GM19351 (cell line): ENCODE measurements around the gene CORO2A.
"Not testable (repeated sequence)": the region's sequence is repeated elsewhere in the genome, so short reads cannot be mapped to it uniquely, and the experiment has no call there.

ENCODE experiments used
- ATAC-seq: cut with Tn5 transposase; IDR thresholded peaks from one replicate; pipeline ENCODE4 v1.9.1; 2021; ENCODE audit warnings: mild to moderate bottlenecking, moderate library complexity; ENCODE audit not compliant: unreplicated experiment

Gene CORO2A

DNA sequence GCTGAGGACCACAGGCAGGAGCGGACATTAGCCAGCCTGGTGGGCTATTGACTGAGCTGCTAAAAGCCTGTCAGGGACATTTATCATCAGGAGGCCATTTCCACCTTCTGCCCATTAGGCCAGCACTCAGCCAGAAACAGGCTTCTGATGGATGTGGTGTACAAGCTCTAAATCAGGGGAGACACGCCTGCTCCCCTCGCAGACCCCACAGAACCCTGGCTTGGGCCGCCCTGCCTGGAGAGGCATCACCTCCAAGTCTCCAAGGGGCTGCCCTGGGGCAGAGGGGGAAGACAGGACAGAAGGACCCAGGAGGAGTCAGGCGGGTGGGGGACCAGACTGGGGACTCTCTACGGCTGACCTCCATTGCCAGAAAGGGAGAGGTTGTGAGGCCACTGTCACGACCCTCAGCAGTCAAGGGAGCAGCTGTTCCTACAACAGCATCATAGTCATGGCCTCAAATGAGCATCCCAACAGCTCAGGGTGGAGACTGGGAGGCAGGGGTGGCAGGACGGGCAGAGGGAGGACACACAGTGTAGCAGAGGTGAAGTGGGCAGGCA is 49.4 kb downstream of the CORO2A start:
- no peak for ATAC-seq

DNA sequence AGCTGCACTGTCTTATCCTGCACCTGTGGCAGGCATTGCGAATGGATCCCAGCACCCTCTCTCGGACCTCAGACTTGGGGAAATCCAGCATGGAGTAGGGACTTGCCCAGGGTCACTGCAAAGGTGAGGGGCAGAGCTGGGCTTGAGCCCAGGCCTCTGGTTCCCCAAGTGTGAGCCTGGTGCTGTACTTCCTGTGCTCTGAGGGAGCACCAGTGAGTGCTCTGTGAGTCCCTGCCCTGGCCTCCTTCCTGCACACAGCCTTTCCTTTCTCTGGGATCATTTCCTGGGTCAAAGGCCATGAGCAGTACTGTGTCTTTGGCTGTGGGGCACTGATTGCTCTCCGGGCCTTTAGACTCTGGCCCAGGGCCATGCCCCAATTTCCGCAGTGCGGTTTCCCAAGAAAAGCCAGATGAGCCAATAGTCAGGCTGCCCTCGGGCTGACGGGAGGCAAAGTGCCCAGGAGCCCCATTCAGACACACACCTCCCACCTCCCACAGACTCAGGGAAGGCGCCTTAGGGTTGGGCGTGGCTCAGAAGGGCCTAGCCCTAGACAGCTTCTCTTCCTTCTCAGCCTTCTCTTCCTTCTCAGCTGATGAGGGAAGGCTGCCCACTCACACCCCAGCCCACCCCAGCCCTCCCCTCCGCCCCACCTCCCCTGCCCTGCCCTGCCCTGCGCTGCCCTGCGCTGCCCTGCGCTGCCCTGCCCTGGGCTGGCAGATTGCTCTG is 50.1 kb downstream of the CORO2A start:
- ATAC-seq, result no peak

GRCh38 chr9:98140503-98140902 is 51.9 kb downstream of the CORO2A start:
- no peak for ATAC-seq

DNA sequence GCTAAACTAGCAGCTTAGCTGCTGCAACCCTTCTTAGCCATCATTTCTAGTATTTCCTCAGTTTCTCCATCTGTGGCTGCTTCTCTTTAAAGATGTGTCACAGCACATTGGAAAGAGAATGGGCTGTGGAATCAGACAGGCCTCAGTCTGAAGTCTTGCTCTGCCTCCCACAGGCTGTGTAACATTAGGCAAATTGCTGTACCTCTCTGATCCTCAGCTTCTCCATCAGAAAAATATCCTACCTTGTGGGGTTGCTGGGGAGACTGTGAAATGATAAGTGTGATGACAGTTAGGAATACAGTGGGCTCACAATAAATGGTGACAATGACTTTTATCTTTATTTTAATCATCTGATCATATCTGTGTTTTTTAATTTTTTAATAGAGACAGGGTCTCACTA is 55.9 kb downstream of the CORO2A start:
- ATAC-seq, result no peak

DNA sequence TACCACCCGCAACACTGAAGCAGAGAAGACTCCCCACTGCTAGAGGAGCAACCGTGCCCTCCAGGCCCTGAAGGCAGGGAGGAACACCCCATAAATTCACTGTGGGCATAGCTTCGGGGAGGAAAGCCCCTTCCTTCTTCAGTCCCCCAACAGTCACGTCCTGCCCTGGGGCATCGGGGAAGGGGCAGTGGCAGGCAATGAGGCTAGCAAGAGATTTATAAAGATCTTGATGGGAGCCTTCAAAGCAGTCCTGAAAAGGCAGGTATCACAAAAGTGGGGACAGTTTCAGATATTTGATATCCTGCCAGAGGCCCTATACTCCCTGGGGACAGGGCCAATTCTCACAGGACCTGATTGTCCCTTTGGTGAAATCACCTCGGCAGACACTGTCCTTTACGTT is 56.5 kb downstream of the CORO2A start:
- ATAC-seq, result no peak

- no peak for ATAC-seq
Measured at GRCh38 chr9:98135558-98135934, 56.9 kb downstream of the CORO2A start.

DNA sequence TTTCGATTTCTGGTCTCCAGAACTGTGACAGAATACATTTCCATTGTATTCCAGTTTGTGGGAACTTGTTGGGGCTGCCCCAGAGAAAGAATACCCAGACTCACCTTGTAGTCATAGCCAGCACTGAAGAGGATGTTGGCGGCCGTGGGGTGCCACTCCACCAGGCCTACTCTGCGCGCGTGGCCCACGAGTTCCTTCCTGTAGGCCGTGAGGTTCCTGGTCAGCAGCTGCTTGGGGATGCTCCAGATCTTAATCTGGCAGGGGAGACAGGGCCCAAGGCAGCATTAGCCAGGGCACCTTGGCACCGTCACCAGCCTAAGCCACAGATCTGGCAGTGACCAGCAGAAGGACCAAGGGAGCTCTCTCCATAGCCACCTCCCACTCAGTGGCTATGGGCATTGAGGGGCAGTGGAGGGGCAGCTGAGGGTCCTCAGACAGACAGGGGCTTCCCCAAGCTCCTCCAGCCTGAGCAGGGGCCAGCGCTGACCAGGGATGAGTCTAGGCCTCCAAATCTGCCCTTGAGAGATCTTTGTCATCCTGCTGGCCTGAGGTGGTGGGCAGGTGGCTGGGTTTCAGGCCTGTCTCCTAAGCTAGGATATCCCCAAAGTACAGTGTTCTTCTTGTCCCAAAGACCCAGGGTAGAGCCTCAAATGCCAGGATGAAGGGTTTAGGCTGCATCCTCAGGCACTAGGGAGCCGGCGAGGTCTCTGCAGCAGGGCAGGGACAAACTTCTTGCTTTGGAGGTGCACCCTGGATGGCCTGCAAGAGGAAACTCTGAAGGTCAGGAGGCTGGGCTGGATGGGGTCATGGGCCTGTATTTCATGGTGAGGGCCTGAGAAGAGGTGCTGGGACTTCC is 57.5 kb downstream of the CORO2A start:
- no peak for ATAC-seq

- ATAC-seq, result no peak
Measured at GRCh38 chr9:98132806-98133631, 59.4 kb downstream of the CORO2A start.

DNA sequence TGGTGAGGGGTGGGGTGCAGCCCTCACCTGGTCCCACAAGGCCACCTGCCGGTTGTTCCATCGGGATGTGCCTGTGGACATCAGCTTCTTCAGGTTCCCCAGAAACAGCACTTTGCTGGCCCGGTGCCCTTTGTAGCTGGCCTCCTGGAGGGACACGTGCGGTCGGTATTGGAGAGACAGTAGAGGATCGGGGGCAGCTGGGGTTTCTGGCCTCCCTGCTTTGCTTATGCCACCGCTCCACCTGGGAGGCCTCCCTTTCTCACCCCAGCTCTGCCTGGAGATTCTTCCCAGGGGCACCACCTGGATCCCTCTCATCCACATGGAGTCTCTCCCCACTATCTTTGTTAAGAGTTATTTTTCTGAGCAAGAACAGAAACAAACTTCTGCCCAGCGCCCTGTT is 60.3 kb downstream of the CORO2A start:
- no peak for ATAC-seq

- no peak for ATAC-seq
Measured at GRCh38 chr9:98130576-98131228, 61.7 kb downstream of the CORO2A start.

GRCh38 chr9:98130060-98130459 is 62.4 kb downstream of the CORO2A start:
- ATAC-seq, result not testable (repeated sequence)

GRCh38 chr9:98129451-98129881 is 63.0 kb downstream of the CORO2A start:
- ATAC-seq, result peak; percentile 93

- no peak for ATAC-seq
Measured at GRCh38 chr9:98128316-98128715, 64.1 kb downstream of the CORO2A start.

DNA sequence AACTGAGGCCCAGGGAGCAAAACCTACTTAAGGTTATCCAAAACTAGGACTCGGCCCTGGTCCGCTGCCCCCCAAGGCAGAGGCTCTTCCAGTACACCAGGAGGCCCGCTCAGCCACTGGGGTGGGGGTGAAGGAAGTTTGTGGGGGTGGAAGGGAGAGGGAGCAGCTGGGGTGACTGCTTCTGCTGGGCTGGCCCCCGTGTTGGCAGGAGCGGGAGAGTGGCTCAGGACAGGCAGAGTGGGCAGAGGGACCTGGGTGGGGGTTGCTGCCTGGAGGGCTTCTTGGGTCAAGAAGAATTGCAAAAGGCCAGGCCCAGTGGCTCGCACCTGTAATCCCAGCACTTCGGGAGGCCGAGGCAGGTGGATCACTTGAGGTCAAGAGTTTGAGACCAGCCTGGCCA is 65.2 kb downstream of the CORO2A start:
- ATAC-seq, result no peak

GRCh38 chr9:98124637-98125426 is 67.6 kb downstream of the CORO2A start:
- ATAC-seq, result no peak

DNA sequence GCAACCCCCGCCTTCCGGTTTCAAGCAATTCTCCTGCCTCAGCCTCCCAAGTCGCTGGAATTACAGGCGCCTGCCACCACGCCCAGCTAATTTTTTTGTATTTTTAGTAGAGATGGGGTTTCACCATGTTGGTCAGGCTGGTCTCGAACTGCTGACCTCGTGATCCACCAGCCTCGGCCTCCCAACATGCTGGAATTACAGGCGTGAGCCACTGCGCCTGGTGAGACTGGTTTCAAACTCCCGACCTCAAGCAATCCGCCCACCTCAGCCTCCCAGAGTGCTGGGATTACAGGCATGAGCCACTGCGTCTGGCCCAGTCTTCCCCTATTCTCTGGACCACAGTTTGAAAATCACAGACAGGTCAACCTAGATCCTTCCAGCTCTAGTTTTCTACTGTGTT is 68.3 kb downstream of the CORO2A start:
- ATAC-seq, result not testable (repeated sequence)

GRCh38 chr9:98121058-98121457 is 71.4 kb downstream of the CORO2A start:
- no peak for ATAC-seq

DNA sequence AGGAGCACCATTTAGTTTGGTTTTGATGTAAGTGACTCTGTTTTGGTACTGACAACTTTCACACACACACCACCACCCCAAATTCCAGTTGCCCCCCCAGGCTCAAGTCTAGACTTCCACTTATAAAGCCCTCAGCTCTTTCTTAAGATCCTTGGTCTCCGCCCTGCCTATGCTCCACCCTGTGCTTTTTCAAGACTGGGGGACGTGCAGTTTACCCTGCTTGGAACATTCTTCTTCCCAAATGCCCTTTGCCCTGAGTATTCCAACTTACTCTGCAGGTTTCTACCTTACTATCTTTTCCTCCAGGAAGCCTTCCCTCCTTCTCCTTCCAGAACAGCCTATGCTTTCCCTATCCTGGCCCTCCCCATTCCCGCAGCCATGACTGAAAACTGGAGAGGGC is 72.0 kb downstream of the CORO2A start:
- ATAC-seq, result no peak

DNA sequence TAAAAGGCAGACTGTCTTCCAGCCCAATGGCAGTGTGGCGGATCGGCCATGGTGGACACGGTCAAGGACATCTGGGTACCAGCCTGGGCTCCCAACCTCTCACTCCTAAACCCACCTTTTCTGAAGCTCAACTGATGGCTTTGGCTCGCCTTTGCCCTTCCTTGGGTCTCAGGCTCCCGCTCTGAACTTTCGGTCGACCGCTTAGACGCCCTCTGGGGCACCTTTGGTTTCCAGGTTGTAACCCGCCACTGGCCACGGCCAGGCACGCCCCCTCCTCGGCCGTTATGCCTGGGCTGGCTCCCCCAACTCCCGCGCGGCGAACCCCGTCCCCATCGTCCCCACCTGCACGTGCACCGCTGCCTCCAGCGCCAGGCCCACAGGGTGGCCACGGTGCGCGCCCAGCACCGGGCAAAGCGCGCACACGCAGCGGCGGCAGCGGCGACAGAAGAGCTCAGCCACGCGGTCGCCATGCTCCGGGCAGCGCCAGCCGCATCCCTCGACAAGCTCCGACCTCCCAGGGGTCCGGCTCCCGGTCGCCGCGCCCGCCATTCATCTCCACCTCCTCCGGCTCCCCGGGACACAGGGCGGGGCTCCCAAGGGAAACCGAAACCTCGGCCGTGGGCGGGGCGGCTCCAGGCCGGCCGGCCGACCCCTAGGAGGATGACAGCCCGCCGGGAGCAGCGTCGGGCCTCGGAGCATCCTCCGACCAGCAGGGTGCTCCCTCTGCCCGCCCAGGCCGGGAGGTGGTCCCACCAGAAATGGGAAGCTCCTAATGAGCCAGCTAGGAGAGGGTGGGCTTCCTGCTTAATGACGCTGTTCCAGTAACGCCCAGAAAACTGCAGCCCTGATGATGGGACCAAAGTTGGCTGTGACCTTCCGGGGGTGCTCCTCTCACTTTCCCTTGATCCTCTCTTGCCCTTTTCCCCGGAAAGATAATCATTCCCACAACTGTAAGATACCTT is 73.5 kb downstream of the CORO2A start, which contains the start of gene TRIM14:
TRIM14 (minus strand) TSS at position 583 of the 962 bp plus-strand sequence; CDS start at position 549, 34 bp downstream.
- ATAC-seq, result peak; percentile 61
